Esophagus squamous epithelium (tissue), 4 donors: ENCODE data around the gene SRGAP2B.
"Not testable (repeated sequence)": the region's sequence is repeated elsewhere in the genome, so short reads cannot be mapped to it uniquely, and the experiment has no call there.

ENCODE experiments used
- POLR2A ChIP-seq, 4 donors: fragments of 450-650 bp; IDR thresholded peaks; one replicate each; pipeline ENCODE4 v1.6.1; 2017; ENCODE audit warnings: antibody characterized with exemption in 4 of 4, mild to moderate bottlenecking in 4 of 4, moderate library complexity in 3 of 4
- TF ChIP-seq, protein P1 (sequence below), 6 experiments: fragments of 450-650 bp in 4 of 6; fragments of 200-600 bp in 2 of 6; sonication (generic) in 2 of 6; IDR thresholded peaks; one replicate each; pipeline ENCODE4 v1.5.1; 2016 to 2019; ENCODE audit warnings: antibody characterized with exemption in 6 of 6, mild to moderate bottlenecking in 4 of 6, moderate library complexity in 4 of 6

DNA sequence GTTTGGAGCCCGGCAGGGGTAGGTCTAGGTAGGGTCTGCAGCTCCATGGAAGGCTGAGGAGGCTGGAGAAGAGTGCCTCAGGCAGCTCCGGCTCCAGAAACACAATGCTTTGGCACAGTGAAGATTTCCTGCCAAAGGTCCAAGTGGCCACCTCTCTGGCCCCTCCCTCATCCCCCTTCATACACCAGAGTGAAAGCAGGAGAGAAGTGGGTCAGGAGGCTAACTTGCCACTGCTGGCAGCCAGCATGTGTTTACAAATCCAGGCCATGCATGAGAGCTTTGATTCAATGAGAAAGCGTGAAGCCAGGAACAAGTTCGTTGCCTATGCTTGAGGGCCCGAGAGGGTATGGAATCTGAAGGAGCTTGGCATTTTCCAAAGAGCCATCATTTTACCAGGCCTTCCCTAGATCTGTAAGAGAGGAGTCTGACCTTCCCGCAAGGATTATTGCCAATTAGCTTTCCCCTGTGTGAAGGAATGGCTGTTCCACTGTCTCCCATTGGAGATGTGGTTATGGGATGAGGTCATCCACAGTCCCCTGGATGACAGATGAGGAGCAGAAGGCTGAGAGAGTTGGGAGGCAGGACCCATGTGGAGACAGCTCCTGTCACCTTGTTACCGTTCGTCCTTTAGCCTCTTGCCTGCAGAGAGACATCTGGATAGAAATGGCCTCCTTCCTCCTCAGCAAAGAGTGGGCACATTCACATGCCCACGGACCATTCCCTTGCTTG lies 201.3 kb downstream of the SRGAP2B start:
- TF ChIP-seq, protein P1, sequence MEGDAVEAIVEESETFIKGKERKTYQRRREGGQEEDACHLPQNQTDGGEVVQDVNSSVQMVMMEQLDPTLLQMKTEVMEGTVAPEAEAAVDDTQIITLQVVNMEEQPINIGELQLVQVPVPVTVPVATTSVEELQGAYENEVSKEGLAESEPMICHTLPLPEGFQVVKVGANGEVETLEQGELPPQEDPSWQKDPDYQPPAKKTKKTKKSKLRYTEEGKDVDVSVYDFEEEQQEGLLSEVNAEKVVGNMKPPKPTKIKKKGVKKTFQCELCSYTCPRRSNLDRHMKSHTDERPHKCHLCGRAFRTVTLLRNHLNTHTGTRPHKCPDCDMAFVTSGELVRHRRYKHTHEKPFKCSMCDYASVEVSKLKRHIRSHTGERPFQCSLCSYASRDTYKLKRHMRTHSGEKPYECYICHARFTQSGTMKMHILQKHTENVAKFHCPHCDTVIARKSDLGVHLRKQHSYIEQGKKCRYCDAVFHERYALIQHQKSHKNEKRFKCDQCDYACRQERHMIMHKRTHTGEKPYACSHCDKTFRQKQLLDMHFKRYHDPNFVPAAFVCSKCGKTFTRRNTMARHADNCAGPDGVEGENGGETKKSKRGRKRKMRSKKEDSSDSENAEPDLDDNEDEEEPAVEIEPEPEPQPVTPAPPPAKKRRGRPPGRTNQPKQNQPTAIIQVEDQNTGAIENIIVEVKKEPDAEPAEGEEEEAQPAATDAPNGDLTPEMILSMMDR (IDR thresholded peaks at IDR 0.05), result not testable (repeated sequence)
- TF ChIP-seq POLR2A (IDR thresholded peaks at IDR 0.05), result not testable (repeated sequence)
